Astrocyte (in vitro differentiated cells and primary cell): ENCODE measurements around the gene THAP11. TPM values are rescaled to one million over a fixed set of nuclear protein-coding genes. Genes with fewer than 3 reads are reported as not detected.

Experiments used
- DNase-seq: peaks from one replicate; pipeline ENCODE4 v3.0.0-alpha.2; 2010; ENCODE audit warnings: low read depth
- FAIRE-seq: peaks from 2 replicates; lab custom pipeline; 2011; peaks lifted over from hg19 to GRCh38; lab: Jason Lieb, UNC
- H2AFZ ChIP-seq: 2 replicates; pipeline ENCODE4 v1.6.0; 2012; ENCODE audit warnings: low read depth, low read length, inconsistent platforms
- H3K27ac ChIP-seq: 2 replicates; pipeline ENCODE4 v1.5.1; 2011; ENCODE audit warnings: low read depth, low read length, inconsistent platforms
- H3K27me3 ChIP-seq: 2 replicates; pipeline ENCODE4 v1.6.0; 2011; ENCODE audit warnings: low read length, inconsistent platforms; ENCODE audit not compliant: insufficient read depth
- H3K36me3 ChIP-seq: 2 replicates; pipeline ENCODE4 v1.5.1; 2011; ENCODE audit warnings: low read length, inconsistent platforms; ENCODE audit not compliant: insufficient read depth
- H3K4me1 ChIP-seq: 2 replicates; pipeline ENCODE4 v1.5.1; 2011; ENCODE audit warnings: low read length, inconsistent platforms; ENCODE audit not compliant: insufficient read depth
- H3K4me2 ChIP-seq: 2 replicates; pipeline ENCODE4 v1.6.0; 2012; ENCODE audit warnings: low read length, inconsistent platforms
- H3K4me3 ChIP-seq: 2 replicates; pipeline ENCODE4 v1.5.1; 2011; ENCODE audit warnings: low read depth, mild to moderate bottlenecking, low read length, inconsistent platforms; ENCODE audit not compliant: insufficient read depth
- H3K79me2 ChIP-seq: 2 replicates; pipeline ENCODE4 v1.6.0; 2012; ENCODE audit warnings: mild to moderate bottlenecking, low read length, inconsistent platforms; ENCODE audit not compliant: insufficient read depth
- H3K9ac ChIP-seq: 2 replicates; pipeline ENCODE4 v1.6.0; 2012; ENCODE audit warnings: mild to moderate bottlenecking, low read length, inconsistent platforms
- H3K9me3 ChIP-seq: 2 replicates; pipeline ENCODE4 v1.5.1; 2012; ENCODE audit warnings: low read depth, mild to moderate bottlenecking, low read length, inconsistent platforms; ENCODE audit not compliant: insufficient read depth
- H4K20me1 ChIP-seq: 2 replicates; pipeline ENCODE4 v1.6.0; 2012; ENCODE audit warnings: low read length, inconsistent platforms; ENCODE audit not compliant: insufficient read depth
- H3K27ac Mint-ChIP-seq: one replicate; pipeline ENCODE4 v1.8.0; 2021; ENCODE audit warnings: mild to moderate bottlenecking, mixed read lengths; ENCODE audit not compliant: unreplicated experiment
- H3K27me3 Mint-ChIP-seq: one replicate; pipeline ENCODE4 v1.8.0; 2021; ENCODE audit warnings: low read depth, mixed read lengths; ENCODE audit not compliant: unreplicated experiment
- H3K36me3 Mint-ChIP-seq: one replicate; pipeline ENCODE4 v1.8.0; 2021; ENCODE audit warnings: low read depth, mixed read lengths; ENCODE audit not compliant: unreplicated experiment
- H3K4me1 Mint-ChIP-seq: one replicate; pipeline ENCODE4 v1.8.0; 2021; ENCODE audit warnings: low read depth, mixed read lengths; ENCODE audit not compliant: unreplicated experiment
- H3K4me3 Mint-ChIP-seq: one replicate; pipeline ENCODE4 v1.8.0; 2021; ENCODE audit warnings: mild to moderate bottlenecking, moderate library complexity, mixed read lengths; ENCODE audit not compliant: unreplicated experiment
- H3K9me3 Mint-ChIP-seq: one replicate; pipeline ENCODE4 v1.8.0; 2021; ENCODE audit warnings: mild to moderate bottlenecking, mixed read lengths; ENCODE audit not compliant: unreplicated experiment
- CTCF ChIP-seq: IDR thresholded peaks from 2 replicates; pipeline ENCODE4 v1.5.1; 2011; ENCODE audit warnings: low read depth, mild to moderate bottlenecking, inconsistent platforms, low read length, moderate library complexity; ENCODE audit not compliant: insufficient read depth
- EZH2 ChIP-seq: IDR thresholded peaks from 2 replicates; pipeline ENCODE4 v1.6.1; 2012; ENCODE audit warnings: mild to moderate bottlenecking, low read length, inconsistent platforms; ENCODE audit not compliant: insufficient read depth
- total RNA-seq: library from RNA; stranded (reverse); gene quantifications from 2 replicates; pipeline ENCODE4 v1.2.1, GENCODE V29; 2021

The THAP11 gene
- total RNA-seq, 1 donor from 2014 or later: 16.5 TPM

- no peak for DNase-seq
- Histone ChIP-seq H2AFZ (peak overlapping the region; percentile 96), H3K4me1 (peaks cover 45% of the 10 kb centered on the region), H3K9me3 (no peaks in the 10 kb centered on the region), H3K27me3 (no peaks in the 10 kb centered on the region), H4K20me1 (peaks cover 24% of the 10 kb centered on the region), H3K27ac (peak overlapping the region; percentile 98), H3K4me3 (peak overlapping the region; percentile 89), H3K36me3 (no peaks in the 10 kb centered on the region), H3K79me2 (peaks cover 59% of the 10 kb centered on the region), H3K9ac (peak overlapping the region; percentile 92), H3K4me2 (peak overlapping the region; percentile 91)
- Mint-ChIP-seq H3K27me3 (no peaks in the 10 kb centered on the region), H3K4me1 (peaks cover 25% of the 10 kb centered on the region), H3K36me3 (peaks cover 3% of the 10 kb centered on the region), H3K9me3 (no peaks in the 10 kb centered on the region), H3K27ac (peak overlapping the region; percentile 26), H3K4me3 (peak overlapping the region; percentile 88)
- no peak for TF ChIP-seq CTCF
- no peak for TF ChIP-seq EZH2
- no peak for FAIRE-seq
Measured at GRCh38 chr16:67843343-67843765, 1.2 kb downstream of the THAP11 start.

GRCh38 chr16:67844497-67844896 lies 2.4 kb downstream of the THAP11 start:
- Histone ChIP-seq H3K9ac (peak overlapping the region; percentile 56), H3K27me3 (no peaks in the 10 kb centered on the region), H4K20me1 (peaks cover 34% of the 10 kb centered on the region), H2AFZ (no peak overlapping the region), H3K36me3 (peaks cover 3% of the 10 kb centered on the region), H3K27ac (no peak overlapping the region), H3K4me3 (no peak overlapping the region), H3K79me2 (peaks cover 70% of the 10 kb centered on the region), H3K9me3 (no peaks in the 10 kb centered on the region), H3K4me2 (peak overlapping the region; percentile 96), H3K4me1 (peaks cover 45% of the 10 kb centered on the region)
- Mint-ChIP-seq H3K27me3 (no peaks in the 10 kb centered on the region), H3K4me1 (peaks cover 28% of the 10 kb centered on the region), H3K9me3 (no peaks in the 10 kb centered on the region), H3K36me3 (peaks cover 6% of the 10 kb centered on the region), H3K4me3 (peak overlapping the region; percentile 72), H3K27ac (peak overlapping the region; percentile 41)
- DNase-seq (no peak), FAIRE-seq (no peak)
- TF ChIP-seq CTCF: no peak
- TF ChIP-seq EZH2: no peak

- H2AFZ ChIP-seq: no peak overlapping the region
- peak overlapping the region; percentile 99 for H3K9ac ChIP-seq
- peaks cover 6% of the 10 kb centered on the region for H3K36me3 Mint-ChIP-seq
- peaks cover 79% of the 10 kb centered on the region for H3K79me2 ChIP-seq
- DNase-seq (no peak), FAIRE-seq (no peak)
- peak overlapping the region; percentile 97 for H3K27ac Mint-ChIP-seq
- H3K4me2 ChIP-seq: peak overlapping the region; percentile 96
- no peak overlapping the region for H3K27ac ChIP-seq
- peak overlapping the region; percentile 92 for H3K4me3 Mint-ChIP-seq
- H3K27me3 Mint-ChIP-seq: no peaks in the 10 kb centered on the region
- no peaks in the 10 kb centered on the region for H3K27me3 ChIP-seq
- peaks cover 30% of the 10 kb centered on the region for H3K4me1 Mint-ChIP-seq
- peaks cover 41% of the 10 kb centered on the region for H4K20me1 ChIP-seq
- H3K4me1 ChIP-seq: peaks cover 45% of the 10 kb centered on the region
- no peak for TF ChIP-seq EZH2
- TF ChIP-seq CTCF: no peak
- peaks cover 3% of the 10 kb centered on the region for H3K36me3 ChIP-seq
- H3K9me3 Mint-ChIP-seq: no peaks in the 10 kb centered on the region
- H3K4me3 ChIP-seq: peak overlapping the region; percentile 90
- H3K9me3 ChIP-seq: no peaks in the 10 kb centered on the region
Measured at GRCh38 chr16:67845291-67846062, 3.4 kb downstream of the THAP11 start.
